A673 (cell line): ENCODE results near the gene LCN6. TPM values are rescaled to one million over a fixed set of nuclear protein-coding genes. Genes with fewer than 3 reads are reported as not detected.

ENCODE experiments used
- BruUV-seq: library from RNA; stranded (reverse); fragments of 400-500 nt; replicated peaks from 2 replicates; lab custom pipeline; 2021; lab: Mats Ljungman, UMichigan
- CTCF ChIA-PET: fragments of 300-600 bp; sonication (Branson Sonifier 250); formaldehyde crosslinking; loops from one replicate; lab custom pipeline; 2022; ENCODE audit warnings: antibody characterized with exemption; lab: Charles Lee
- POLR2A ChIA-PET: fragments of 300-600 bp; sonication (Branson Sonifier 250); formaldehyde crosslinking; loops from one replicate; lab custom pipeline; 2022; ENCODE audit warnings: antibody characterized with exemption; ENCODE audit not compliant: low non-redundant PET; lab: Charles Lee
- DNase-seq: peaks from one replicate; pipeline ENCODE4 v3.0.0-alpha.2; 2015; ENCODE audit warnings: low spot score
- H3K27ac ChIP-seq: fragments of 200-600 bp; sonication (generic); 2 replicates; pipeline ENCODE4 v1.5.1; 2016; ENCODE audit warnings: mixed run types, low read depth, mild to moderate bottlenecking, mixed read lengths, antibody characterized with exemption, low read length; ENCODE audit not compliant: poor library complexity, severe bottlenecking
- H3K27me3 ChIP-seq: fragments of 200-600 bp; sonication (generic); replicated peaks from 2 replicates; pipeline ENCODE4 v1.6.1; 2017; ENCODE audit warnings: mixed run types, low read depth, mild to moderate bottlenecking, mixed read lengths, antibody characterized with exemption, low read length; ENCODE audit not compliant: insufficient read depth, poor library complexity
- H3K36me3 ChIP-seq: fragments of 200-600 bp; sonication (generic); 2 replicates; pipeline ENCODE4 v1.6.1; 2016; ENCODE audit warnings: mixed run types, mild to moderate bottlenecking, mixed read lengths, antibody characterized with exemption, low read length; ENCODE audit not compliant: insufficient read depth, poor library complexity, severe bottlenecking
- H3K4me1 ChIP-seq: fragments of 200-600 bp; sonication (generic); 2 replicates; pipeline ENCODE4 v1.6.1; 2017; ENCODE audit warnings: mixed run types, mild to moderate bottlenecking, mixed read lengths, antibody characterized with exemption, low read length; ENCODE audit not compliant: insufficient read depth, poor library complexity, severe bottlenecking
- H3K4me3 ChIP-seq: fragments of 200-600 bp; sonication (generic); 2 replicates; pipeline ENCODE4 v1.5.1; 2016; ENCODE audit warnings: low read depth, mixed run types, mild to moderate bottlenecking, mixed read lengths, low read length; ENCODE audit not compliant: poor library complexity, severe bottlenecking
- H3K9me3 ChIP-seq: fragments of 200-600 bp; sonication (generic); 2 replicates; pipeline ENCODE4 v1.6.1; 2016; ENCODE audit warnings: mixed run types, low read depth, mild to moderate bottlenecking, mixed read lengths, antibody characterized with exemption, low read length; ENCODE audit not compliant: poor library complexity, severe bottlenecking
- CTCF ChIP-seq: fragments of 300-800, 200-600 bp; sonication (generic); conservative IDR thresholded peaks from 2 replicates; pipeline ENCODE4 v1.5.1; 2017; ENCODE audit warnings: low read depth, mild to moderate bottlenecking, antibody characterized with exemption, low read length, moderate library complexity, mixed read lengths
- EZH2 ChIP-seq: fragments of 200-600 bp; sonication (generic); IDR thresholded peaks from 2 replicates; pipeline ENCODE4 v1.6.1; 2017; ENCODE audit warnings: borderline replicate concordance, low read depth, mild to moderate bottlenecking, mixed read lengths, antibody characterized with exemption, low read length; ENCODE audit not compliant: poor library complexity, severe bottlenecking
- intact Hi-C: fragments of 100-400 bp; cut with micrococcal nuclease; formaldehyde crosslinking; loops from one replicate; pipeline ENCODE4 v1.10.0; 2022; ENCODE audit not compliant: unreplicated experiment
- total RNA-seq: library from RNA; stranded (reverse); gene quantifications from 2 replicates; pipeline ENCODE4 v1.2.3, GENCODE V29; 2021

The LCN6 gene
- total RNA-seq, 1 experiment from 2014 or later, result not detected

- ChIA-PET CTCF (no interaction called here), POLR2A (no interaction called here)
- H3K27ac ChIP-seq, result no peak overlapping the region
- intact Hi-C loops, result no loop called here
- H3K9me3 ChIP-seq, result no peaks in the 10 kb centered on the region
- H3K4me1 ChIP-seq, result peaks cover 36% of the 10 kb centered on the region
- no TSS peak for BruUV-seq
- H3K27me3 ChIP-seq, result no peaks in the 10 kb centered on the region
- H3K4me3 ChIP-seq, result no peak overlapping the region
- H3K36me3 ChIP-seq, result peaks cover 50% of the 10 kb centered on the region
- DNase-seq, result peak; percentile 37
- no peak for TF ChIP-seq EZH2
- no peak for TF ChIP-seq CTCF
Measured at GRCh38 chr9:136723362-136723976, 24.9 kb downstream of the LCN6 start.

- Histone ChIP-seq H3K9me3 (no peaks in the 10 kb centered on the region), H3K27ac (no peak overlapping the region), H3K4me3 (no peak overlapping the region), H3K36me3 (peaks cover 50% of the 10 kb centered on the region), H3K4me1 (peaks cover 36% of the 10 kb centered on the region), H3K27me3 (no peaks in the 10 kb centered on the region)
- intact Hi-C loops, result no loop called here
- POLR2A ChIA-PET, result no interaction called here
- CTCF ChIA-PET, result no interaction called here
- peak; percentile 49 for DNase-seq
- TF ChIP-seq EZH2 (no peak), CTCF (no peak)
- no TSS peak for BruUV-seq
Measured at GRCh38 chr9:136722969-136723356, 25.4 kb downstream of the LCN6 start.

- CTCF ChIA-PET, result no interaction called here
- no peak for DNase-seq
- no TSS peak for BruUV-seq
- no peaks in the 10 kb centered on the region for H3K27me3 ChIP-seq
- H3K9me3 ChIP-seq, result no peaks in the 10 kb centered on the region
- H3K4me1 ChIP-seq, result peaks cover 36% of the 10 kb centered on the region
- TF ChIP-seq CTCF (no peak), EZH2 (no peak)
- peaks cover 50% of the 10 kb centered on the region for H3K36me3 ChIP-seq
- POLR2A ChIA-PET, result no interaction called here
- intact Hi-C loops, result no loop called here
- no peak overlapping the region for H3K27ac ChIP-seq
- no peak overlapping the region for H3K4me3 ChIP-seq
Measured at GRCh38 chr9:136722093-136722968, 26.0 kb downstream of the LCN6 start.
